HL-60 (cell line): ENCODE measurements around the gene RTN4.

Experiments
- GABPA ChIP-seq: IDR thresholded peaks from 2 replicates; pipeline ENCODE4 v1.6.1; 2012; ENCODE audit warnings: low read depth
- POLR2AphosphoS5 ChIP-seq: IDR thresholded peaks from 2 replicates; pipeline ENCODE4 v1.6.1; 2012; ENCODE audit warnings: low read depth
- REST ChIP-seq: IDR thresholded peaks from 2 replicates; pipeline ENCODE4 v1.6.1; 2012; ENCODE audit warnings: low read depth; ENCODE audit not compliant: insufficient replicate concordance
- SPI1 ChIP-seq: IDR thresholded peaks from 2 replicates; pipeline ENCODE4 v1.6.1; 2012; ENCODE audit warnings: low read depth, mild to moderate bottlenecking, borderline replicate concordance
- TF ChIP-seq, protein P1 (sequence below): IDR thresholded peaks from one replicate; pipeline ENCODE4 v1.5.1; 2011; ENCODE audit warnings: low read length, control low read depth, inconsistent platforms; ENCODE audit not compliant: insufficient read depth

GRCh38 chr2:55017428-55017827, 32.8 kb downstream of the RTN4 start:
- TF ChIP-seq, protein P1, sequence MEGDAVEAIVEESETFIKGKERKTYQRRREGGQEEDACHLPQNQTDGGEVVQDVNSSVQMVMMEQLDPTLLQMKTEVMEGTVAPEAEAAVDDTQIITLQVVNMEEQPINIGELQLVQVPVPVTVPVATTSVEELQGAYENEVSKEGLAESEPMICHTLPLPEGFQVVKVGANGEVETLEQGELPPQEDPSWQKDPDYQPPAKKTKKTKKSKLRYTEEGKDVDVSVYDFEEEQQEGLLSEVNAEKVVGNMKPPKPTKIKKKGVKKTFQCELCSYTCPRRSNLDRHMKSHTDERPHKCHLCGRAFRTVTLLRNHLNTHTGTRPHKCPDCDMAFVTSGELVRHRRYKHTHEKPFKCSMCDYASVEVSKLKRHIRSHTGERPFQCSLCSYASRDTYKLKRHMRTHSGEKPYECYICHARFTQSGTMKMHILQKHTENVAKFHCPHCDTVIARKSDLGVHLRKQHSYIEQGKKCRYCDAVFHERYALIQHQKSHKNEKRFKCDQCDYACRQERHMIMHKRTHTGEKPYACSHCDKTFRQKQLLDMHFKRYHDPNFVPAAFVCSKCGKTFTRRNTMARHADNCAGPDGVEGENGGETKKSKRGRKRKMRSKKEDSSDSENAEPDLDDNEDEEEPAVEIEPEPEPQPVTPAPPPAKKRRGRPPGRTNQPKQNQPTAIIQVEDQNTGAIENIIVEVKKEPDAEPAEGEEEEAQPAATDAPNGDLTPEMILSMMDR = no peak
- TF ChIP-seq REST (no peak), POLR2AphosphoS5 (no peak), GABPA (no peak), SPI1 (no peak)
